Muscle of back (tissue), 11 donors: ENCODE data around the gene ALKBH5. TPM values are rescaled to one million over a fixed set of nuclear protein-coding genes. Genes with fewer than 3 reads are reported as not detected.
"Not testable (repeated sequence)": the region's sequence is repeated elsewhere in the genome, so short reads cannot be mapped to it uniquely, and the experiment has no call there.

Experiments used
- DNase-seq, 3 donors: peaks; one replicate each; pipeline versions ENCODE4 v3.0.0 to v3.0.0-alpha.2; 2013
- polyA plus RNA-seq, 10 donors: library from polyadenylated mRNA; unstranded; fragments of 120-200 nt; gene quantifications; one replicate each; pipeline ENCODE4 v1.2.1, GENCODE V29; 2013; ENCODE audit not compliant: insufficient read length in 10 of 10

ALKBH5 gene
- polyA plus RNA-seq, 10 donors, result 59.0 to 76.1 (median 67.5) TPM

DNA sequence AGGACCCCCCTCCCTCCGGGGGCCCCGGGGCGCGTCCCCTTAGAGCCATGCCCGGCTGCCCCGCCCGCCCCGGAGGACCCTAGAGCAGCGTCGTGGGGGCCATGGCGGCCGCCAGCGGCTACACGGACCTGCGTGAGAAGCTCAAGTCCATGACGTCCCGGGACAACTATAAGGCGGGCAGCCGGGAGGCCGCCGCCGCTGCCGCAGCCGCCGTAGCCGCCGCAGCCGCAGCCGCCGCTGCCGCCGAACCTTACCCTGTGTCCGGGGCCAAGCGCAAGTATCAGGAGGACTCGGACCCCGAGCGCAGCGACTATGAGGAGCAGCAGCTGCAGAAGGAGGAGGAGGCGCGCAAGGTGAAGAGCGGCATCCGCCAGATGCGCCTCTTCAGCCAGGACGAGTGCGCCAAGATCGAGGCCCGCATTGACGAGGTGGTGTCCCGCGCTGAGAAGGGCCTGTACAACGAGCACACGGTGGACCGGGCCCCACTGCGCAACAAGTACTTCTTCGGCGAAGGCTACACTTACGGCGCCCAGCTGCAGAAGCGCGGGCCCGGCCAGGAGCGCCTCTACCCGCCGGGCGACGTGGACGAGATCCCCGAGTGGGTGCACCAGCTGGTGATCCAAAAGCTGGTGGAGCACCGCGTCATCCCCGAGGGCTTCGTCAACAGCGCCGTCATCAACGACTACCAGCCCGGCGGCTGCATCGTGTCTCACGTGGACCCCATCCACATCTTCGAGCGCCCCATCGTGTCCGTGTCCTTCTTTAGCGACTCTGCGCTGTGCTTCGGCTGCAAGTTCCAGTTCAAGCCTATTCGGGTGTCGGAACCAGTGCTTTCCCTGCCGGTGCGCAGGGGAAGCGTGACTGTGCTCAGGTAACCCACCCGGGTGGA, 759 bp downstream of the ALKBH5 start:
- peak in 2 of 3 donors; percentile 22 to 71 for DNase-seq

DNA sequence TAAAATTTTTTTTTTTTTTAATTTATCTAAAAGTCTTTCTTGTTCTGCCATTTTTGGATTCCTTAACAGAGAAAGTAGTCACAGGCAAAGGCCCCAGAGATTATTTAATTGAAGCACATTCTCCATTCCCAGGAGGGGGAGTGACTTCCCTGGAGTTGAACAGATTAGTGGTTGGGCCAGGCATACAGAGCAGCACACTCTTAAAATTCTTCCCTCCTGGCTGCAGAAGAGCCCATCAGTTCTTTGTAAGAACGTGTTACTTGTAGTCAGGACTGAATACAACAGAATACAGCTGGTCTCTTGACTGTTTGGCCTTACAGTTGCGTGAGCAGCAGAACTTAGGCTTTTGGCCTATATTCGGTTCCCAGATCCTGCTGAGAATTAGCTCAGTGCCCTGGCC, 1.8 kb downstream of the ALKBH5 start:
- DNase-seq, result peak in 1 of 3 donors; percentile 33

DNA sequence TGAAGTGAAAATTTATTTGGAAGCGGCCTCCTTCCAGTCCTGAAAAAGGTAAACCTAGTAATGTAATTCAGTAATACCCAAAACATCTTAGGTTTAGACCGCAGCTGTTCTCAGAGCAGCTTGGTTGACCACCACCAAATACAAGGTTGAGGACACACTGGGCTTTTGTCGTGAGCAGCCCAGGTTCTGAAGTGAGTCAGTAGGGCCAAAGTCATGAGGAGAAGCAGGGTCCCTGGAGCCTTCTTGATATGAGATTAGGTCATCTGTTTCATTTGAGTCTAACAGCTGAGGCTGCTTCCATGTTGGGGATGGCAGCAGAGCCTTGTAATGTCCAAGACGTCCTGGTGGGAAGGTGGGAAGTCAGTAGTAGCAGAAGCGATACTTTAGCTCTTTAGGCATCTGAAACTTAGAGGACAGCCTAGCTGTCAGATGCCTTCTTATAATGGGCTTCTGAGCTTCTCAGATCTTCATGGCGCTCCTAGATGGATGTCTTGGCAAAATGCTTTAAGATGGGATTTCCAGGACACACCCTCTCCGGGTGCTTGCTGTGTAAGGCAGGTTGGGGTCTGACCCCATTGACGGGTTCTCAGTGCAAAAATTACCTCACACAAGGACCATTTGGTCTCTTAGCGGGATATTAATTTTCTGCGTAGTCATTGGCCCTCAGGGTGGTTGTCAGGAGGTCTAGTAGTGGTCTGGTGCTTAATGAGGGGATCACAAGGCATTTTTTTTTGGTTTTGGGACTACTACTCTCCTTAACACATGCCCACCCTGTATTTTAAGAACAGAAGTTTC, 2.4 kb downstream of the ALKBH5 start:
- peak in 1 of 3 donors; percentile 54 for DNase-seq

DNA sequence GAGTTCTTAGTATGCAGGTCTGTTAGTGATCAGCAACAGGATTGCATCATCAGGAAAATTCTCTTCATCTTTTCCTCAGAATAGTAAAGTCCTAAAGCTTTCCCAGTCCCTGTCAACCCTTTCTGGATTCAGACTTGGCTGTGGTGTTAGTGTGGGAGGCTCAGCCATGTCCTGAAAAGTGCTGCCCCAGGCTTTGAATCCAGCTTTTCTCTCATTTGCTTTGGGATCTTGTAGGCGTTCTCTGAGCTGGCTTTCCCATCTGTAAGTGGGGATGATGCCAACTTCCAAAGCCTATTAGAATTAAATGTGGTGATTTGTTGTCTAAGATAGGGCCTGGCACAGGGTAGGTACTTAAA, 3.0 kb downstream of the ALKBH5 start:
- peak; percentile 36 to 69 (median 61) for DNase-seq

DNA sequence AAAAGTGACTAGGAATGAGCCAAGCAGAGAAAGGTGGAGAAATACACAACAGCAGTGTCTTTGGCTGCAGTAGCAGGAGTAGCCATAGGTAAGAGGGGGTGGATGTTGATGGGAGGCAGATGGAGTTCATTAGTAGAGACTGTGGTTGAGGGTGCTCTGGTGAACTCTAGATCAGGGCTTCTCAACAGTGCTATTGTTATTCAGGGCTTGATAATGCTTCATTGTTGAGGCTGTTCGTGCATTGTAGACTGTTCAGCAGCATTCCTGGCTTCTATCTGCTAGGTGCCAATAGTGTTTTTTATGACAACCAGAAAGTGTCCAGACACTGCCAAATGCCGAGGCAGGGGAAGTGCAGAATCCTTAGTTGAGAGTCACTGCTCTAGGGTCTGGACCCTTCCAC, 3.6 kb downstream of the ALKBH5 start:
- no peak for DNase-seq

DNA sequence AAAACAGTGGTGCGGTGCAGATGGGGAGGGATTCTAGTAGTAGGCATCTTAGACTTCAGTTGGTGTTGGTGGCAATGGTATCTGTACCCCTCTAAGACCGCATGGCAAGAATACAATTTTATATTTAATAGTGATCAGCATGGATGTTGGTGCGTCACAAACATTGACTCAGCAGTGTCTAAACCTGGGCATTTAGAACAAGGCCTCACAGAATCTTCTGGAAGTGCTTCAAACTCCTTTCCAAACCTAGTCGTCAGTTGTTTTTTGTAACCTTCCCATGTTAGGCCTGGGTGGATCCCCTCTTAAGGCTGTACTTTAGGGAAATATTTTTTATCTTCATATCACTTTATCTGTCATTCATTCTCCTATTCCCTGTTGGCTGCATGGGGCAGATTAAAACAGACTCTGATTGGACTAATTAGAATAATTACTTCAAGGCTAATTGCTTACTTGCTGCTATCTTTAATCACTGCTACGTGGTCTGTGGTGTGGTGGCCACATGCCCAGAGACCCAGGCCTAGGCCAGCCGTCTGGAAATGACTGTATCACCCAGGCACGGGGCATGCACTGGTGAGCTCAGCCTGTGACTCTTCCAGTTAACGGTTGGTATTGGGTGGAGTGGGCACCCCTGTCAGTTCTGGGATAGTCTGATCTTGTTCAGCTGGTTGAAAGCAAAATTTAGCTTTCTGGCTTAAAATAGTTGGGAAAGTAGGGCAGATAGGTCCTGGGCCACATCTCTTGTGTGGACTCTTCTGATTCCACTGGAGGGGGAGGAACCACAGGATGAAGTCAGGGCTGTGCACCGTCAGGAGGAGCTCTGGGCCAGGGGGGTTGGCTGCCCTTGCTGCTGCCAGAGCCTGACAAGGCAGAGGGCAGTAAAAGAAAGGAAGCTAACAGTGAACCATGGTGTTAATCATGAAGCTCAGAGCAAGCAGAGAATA, 4.5 kb downstream of the ALKBH5 start:
- no peak for DNase-seq

DNA sequence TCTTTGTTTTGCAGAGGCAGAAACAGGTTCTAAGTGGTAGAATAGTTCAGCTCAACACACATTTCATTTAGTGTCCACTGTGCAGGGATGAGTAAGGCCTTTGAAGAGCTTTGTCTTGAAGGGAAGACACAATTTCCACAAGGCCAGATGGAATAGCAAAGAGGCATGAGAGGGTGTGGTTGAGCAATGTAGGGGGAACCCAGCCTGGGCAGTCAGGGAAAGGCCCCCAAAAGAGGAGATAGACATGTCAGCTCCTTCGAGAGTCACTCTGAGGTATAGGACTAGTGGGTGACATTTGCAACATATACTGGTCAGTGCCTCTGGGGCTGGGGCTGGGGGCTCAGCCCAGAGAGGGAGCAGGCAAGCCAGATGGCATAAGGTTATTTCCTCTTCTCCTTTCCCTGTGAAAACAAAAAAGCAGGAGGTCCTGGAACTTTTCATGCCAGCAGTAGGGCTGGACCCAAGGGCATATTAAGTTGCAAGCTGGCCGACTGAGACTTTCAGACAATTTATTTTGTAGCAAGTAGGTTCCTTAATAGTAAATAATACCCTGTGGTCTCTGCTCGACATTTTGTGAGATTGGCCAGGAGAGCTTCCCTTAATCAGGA, 7.1 kb downstream of the ALKBH5 start:
- DNase-seq, result no peak

DNA sequence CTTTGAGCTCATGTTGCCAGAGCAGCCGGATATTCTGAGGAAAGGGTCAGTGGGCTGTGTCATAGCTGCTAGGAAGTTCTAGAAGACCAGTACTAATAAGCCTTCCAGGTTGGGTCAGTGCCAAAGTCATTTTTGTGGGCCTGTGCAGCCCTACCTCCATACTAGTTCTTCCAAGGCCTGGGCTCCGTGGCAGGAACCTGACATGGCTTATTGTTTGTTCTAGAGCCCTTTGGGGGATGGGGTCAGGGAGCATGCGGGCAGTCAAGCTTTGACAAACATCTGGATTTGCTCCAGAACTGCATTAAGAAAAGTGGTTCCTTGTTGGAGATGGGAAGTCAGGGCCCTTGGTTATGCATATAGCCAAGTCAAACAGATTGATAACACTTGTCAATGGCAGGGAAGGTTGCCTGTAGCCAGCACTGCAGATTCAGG, 7.6 kb downstream of the ALKBH5 start:
- DNase-seq, result peak in 1 of 3 donors; percentile 48

DNA sequence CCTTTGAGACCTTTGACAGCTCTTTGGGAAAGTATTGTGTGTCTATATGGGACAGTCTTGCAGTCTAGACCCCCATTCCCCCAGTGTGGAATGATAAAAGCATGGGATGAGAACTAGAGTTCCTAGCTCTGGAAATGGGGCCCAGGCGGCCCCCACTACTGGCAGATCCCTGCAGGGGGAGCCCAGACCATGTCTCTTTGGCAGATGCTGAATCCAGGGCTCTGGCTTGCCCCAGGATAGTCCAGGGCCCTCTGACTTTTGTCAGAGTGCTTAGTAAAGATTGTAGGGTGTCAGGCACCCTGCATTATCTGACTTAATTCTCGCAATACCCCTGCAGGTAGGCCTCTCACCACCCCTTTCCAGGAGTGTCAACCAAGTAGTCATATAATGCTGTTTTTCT, 8.3 kb downstream of the ALKBH5 start:
- DNase-seq, result no peak

DNA sequence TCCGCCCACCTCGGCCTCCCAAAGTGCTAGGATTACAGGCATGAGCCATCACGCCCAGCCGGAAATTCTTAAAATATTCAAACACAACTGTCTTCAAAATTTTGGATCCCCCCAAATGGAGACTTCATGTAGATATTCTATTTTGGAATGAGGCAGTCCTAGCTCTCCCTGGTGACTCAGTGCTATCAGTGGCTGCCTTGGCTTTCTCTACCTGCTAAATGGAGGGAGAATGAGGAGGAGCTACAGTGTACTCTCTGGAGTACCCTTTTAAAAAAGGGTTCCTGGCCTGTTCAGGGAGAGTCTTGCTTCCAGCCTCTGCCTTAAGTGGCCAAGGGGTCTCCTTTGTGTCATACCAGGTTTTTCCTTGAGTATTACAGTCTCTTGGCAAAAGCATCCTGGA, 10.8 kb downstream of the ALKBH5 start:
- no peak for DNase-seq

DNA sequence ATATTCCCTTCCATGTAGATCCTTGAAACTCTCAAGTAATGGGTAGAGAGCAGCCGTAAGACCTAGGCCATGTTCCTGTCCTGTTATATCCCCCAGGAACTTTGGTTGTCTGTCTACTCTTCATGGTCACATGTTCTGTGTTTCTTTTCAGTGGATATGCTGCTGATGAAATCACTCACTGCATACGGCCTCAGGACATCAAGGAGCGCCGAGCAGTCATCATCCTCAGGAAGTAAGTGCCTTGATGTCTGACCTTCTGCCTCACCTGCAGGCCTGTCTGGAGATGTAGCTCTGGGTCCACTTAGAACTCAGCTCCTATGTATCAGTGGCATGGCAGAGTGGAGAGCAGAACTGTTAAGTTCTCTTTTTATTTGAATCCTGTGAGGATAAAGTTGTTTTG, 11.2 kb downstream of the ALKBH5 start:
- no peak for DNase-seq

DNA sequence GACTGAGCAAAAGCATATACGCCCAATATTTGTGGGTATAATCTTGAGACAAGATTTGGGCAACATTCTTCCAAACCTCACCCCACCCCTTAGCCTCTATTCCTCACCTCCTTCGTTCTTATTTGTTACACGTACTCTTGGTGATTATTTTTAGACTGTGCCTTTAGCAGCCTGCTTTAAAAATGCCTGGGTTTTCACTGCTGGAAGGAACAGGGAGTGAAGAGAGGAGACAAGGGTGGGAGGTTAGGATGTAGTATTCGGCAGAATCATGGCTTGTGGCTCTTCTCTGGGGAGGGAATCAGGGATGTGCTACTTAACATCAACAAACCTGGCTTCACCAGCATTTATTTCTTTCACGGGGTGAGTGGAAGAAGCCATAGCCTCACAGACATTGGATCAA, 11.6 kb downstream of the ALKBH5 start:
- no peak for DNase-seq

DNA sequence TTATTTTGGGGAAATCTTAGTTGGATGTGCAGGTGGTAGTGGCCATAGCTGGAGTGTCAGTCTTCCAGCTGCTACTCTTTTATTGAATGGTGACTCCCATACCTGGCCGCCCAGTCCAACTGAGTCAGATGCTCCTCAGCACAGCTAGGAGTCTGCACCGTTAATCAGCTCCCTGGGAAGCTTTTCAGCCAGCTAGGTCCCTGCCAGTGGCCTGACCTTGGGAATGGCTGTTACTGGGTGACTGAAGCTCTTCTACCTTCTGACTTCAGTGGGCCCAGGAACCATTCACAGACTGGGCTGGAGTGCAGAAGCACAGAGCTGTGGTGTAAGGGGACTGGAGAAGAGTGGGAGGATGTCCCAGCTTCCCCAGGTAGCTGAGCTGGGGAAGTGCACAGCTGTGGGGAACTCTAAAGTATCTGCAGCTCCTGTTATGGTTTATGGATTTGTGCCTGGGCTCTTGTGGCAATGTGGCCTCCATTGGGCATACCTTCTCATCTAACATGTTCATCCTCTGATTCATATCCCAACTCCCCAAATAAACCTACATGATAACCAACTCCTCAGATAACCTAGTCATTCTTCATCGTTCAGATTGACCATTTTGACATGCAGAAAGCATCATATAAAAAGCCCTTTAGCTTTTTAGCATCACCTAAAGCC, 14.0 kb downstream of the ALKBH5 start:
- no peak for DNase-seq

DNA sequence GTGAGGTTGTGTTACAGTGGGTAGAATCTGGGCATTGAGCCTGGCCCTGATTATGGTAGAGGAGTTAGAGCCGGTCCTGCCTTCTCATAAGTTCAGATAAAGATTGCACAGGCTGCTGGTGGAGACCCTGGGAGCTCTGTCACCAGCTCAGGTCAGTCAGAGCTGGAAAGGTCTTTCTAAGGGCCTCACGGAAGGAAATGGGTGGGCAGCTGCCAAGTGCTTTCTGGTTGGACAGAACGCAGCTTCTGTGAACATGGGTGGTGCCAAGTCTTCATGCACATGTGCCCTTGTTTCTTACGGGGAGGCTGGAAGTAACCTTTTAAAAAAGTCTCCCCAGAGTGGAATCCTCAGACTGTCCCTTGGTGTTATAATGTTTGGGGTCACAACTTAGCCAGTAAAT, 14.9 kb downstream of the ALKBH5 start:
- no peak for DNase-seq

DNA sequence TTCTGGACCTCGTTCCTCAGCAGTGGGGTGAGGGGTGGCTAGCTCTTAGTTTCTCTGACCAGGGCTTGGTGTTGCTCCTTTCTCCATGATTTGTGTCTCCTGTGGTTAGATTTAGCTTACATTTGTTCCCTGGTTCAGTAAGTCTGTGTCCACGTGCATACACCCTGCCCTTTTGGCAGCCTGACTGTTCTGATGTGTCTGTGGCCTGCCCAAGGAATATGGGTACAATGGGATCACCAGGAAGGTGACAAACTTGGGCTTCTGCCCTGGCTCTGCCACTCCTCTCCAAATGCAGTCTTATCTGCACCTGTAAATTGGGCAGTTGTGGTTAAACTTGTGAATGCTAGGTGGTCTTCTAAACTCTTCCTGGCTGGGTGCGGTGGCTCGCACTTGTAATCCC, 17.5 kb downstream of the ALKBH5 start:
- DNase-seq, result no peak

DNA sequence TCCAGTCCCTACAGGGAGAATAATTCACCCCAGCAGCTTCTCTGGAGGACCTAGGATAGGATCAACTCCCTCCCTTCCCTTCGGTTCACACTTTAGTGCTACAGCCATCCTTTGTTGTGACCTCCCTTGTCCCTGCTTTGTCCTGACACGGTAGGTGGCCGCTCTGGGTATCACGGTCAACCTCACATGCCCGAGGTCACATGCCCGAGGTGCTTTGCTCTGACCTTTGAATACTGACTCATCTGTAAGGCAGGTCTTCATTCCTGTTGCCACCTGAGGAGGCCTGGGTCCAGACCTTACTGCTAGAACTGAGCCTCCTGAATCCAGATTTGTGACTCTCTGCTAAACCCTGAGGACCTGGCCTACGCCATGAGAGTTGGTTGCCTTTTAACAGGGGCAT, 19.7 kb downstream of the ALKBH5 start:
- DNase-seq, result no peak

DNA sequence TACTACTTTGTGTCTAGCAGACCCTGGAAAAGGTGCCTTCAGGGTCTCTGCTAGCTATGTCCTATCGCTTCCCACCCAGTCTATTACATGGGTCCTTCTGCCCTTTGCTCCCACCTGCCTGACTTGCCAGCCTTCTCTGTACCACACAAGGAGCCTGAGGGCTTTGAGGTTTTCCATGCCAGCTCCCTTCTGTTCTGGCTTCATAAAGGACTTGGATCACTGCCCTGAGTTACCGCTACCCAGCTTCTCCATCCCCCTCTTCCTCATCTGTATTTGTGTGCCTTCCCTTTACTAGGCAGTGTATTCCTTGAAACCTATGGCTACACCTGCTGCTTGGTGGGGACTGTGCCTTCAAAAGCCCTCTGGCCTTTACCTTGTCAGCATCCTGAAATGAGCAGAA, 22.2 kb downstream of the ALKBH5 start:
- DNase-seq, result no peak

DNA sequence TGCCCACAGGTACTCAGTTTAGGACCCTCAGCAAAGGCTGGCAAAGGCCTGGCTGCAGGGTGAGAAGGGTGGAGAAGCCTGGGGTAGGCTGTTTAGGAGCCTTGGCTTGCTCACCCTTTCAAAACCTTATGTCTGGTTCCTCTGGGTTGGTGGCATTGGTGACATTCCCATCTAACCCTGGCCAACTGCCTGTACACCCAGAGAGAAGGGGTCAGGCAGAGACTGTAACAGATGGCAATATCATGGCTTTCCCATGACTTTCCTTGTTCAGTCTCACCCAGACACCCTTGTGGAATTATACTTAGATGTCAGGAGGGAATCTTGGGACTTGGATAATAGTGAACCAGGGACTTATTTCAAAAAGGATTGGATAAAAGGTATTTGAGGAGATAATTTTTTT, 23.3 kb downstream of the ALKBH5 start:
- DNase-seq, result no peak

DNA sequence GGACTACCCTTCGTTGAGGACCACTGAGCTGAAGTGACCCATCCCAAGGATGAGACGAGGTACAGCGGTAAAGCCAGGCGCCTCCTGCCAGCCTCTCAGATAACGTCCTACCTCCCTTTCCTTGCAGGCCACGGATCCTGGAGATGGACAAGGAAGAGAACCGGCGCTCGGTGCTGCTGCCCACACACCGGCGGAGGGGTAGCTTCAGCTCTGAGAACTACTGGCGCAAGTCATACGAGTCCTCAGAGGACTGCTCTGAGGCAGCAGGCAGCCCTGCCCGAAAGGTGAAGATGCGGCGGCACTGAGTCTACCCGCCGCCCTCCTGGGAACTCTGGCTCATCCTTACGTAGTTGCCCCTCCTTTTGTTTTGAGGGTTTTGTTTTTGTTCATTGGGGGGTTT, 24.5 kb downstream of the ALKBH5 start:
- no peak for DNase-seq

DNA sequence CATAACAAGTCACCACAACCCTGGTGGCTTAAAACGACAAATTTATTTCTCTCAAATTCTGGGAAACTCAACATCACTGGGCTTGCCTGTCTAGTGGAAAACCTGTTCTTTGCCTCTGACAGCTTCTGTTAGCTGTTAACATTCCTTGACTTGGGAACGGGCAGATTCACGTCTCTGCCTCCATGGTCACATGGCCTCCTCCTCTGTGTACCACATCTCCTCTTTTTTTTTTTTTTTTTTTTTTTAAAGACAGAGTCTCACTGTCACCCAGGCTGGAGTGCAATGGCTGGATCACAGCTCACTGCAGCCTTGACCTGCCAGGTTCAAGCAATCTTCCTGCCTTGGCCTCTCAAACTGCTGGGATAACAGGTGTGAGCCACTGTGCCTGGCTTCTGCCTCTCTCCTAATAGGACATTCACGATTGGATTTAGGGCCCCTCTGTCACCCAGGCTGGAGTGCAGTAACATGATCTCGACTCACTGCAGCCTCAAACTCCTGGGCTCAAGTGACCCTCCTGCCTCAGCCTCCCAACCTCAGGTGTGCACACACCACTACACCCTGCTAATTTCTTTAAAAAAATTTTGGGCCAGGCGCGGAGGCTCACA, 30.1 kb downstream of the ALKBH5 start:
- DNase-seq, result no peak

DNA sequence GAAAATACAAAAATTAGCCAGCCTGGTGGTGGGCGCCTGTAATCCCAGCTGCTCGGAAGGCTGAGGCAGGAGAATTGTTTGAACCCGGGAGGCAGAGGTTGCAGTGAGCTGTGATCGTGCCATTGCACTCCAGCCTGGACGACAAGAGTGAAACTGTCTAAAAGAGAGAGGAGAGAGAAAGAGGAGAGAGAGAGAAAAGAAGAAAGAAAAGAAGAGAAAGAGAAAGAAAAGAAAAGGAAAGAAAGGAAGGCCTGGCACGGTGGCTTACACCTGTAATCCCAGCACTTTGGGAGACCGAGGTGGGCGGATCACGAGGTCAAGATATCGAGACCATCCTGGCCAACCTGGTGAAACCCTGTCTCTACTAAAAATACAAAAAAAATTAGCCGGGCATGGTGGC, 33.3 kb downstream of the ALKBH5 start:
- DNase-seq, result not testable (repeated sequence)
